Effector memory CD4-positive, alpha-beta T cell (primary cell): ENCODE results near the gene MRPL34.
"Not testable (repeated sequence)": the region's sequence is repeated elsewhere in the genome, so short reads cannot be mapped to it uniquely, and the experiment has no call there.

Experiments used
- DNase-seq, 3 donors: peaks; one replicate each; pipeline ENCODE4 v3.0.0-alpha.2; 2020
- H3K27ac ChIP-seq: 2 replicates; pipeline ENCODE4 v1.7.0; 2013; ENCODE audit warnings: mild to moderate bottlenecking, low read length, moderate library complexity; ENCODE audit not compliant: insufficient read depth, poor library complexity, severe bottlenecking
- H3K27me3 ChIP-seq: replicated peaks from 2 replicates; pipeline ENCODE4 v1.7.0; 2013; ENCODE audit warnings: mild to moderate bottlenecking, low read length; ENCODE audit not compliant: insufficient read depth, control insufficient read depth, poor library complexity, severe bottlenecking
- H3K36me3 ChIP-seq: 2 replicates; pipeline ENCODE4 v1.7.0; 2013; ENCODE audit warnings: mild to moderate bottlenecking, low read length, moderate library complexity; ENCODE audit not compliant: control insufficient read depth, insufficient read depth
- H3K4me1 ChIP-seq: 2 replicates; pipeline ENCODE4 v1.7.0; 2013; ENCODE audit warnings: low read length, mild to moderate bottlenecking; ENCODE audit not compliant: control insufficient read depth, insufficient read depth, poor library complexity, severe bottlenecking
- H3K4me3 ChIP-seq: 2 replicates; pipeline ENCODE4 v1.7.0; 2013; ENCODE audit warnings: low read length, low read depth, mild to moderate bottlenecking; ENCODE audit not compliant: insufficient read depth, poor library complexity, severe bottlenecking
- H3K9me3 ChIP-seq: 2 replicates; pipeline ENCODE4 v1.7.0; 2013; ENCODE audit warnings: mild to moderate bottlenecking, low read length, moderate library complexity; ENCODE audit not compliant: control insufficient read depth

Gene MRPL34

DNA sequence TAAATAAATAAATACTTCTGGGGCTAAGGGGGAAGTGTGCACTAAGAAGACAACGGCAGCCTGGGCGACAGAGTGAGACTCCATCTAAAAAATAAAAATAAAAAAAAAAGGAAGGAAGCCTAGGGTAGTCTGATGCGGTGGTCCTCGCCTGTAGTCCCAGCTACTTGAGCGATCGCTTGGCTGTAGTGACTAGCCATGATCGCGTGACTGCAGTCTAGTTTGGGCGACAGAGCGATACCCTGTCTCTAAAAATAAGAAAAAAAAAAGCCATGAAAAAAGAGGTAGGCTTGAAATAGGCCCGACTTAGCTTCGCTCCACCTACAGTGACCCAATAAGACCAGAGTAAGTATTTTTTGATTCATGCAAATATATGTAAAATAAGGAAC is 39.1 kb upstream of the MRPL34 start:
- no peak for DNase-seq
- no peaks in the 10 kb centered on the region for H3K27me3 ChIP-seq
- H3K36me3 ChIP-seq: peaks cover 12% of the 10 kb centered on the region
- H3K4me1 ChIP-seq: peaks cover 9% of the 10 kb centered on the region
- H3K4me3 ChIP-seq: no peak overlapping the region
- H3K9me3 ChIP-seq: no peaks in the 10 kb centered on the region
- H3K27ac ChIP-seq: no peak overlapping the region

DNA sequence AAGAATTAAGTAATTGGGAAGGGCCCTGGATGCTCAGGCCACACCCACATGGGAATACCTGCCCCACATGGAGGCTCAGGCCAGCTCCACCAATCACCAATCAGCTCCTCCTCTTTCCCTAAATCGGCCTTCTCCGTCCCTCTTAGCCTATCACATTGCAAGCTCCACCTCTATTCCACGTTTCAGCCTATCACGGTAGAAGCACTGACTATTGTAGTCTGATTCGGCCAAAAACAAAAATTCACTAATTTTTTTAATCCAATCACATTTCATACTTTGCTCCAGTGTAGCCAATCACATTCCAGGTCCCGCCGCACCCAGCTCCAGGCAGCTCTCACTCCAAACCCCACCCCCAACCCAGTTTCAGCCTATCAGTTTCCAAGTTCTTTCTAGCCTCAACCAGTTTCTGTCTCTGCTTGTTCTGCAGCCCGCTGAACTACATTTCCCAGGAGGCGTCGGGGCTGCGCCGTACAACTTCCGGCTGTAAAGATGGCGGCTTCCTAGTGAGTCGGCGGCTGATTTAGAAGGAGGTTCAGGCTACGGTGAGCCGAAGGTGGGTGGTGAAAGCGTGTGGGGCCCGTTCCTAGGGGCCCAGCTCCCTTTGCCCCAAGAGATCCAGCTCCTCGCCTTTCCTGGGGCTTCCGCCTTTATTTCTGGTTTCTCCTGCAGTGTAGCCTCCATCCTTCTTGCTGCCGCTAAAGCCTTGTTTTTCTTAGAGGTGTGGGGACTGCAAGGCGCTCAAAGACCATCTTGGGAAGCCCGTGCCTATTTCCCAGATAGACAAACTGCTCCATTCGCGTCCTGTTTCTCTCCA is 38.5 kb upstream of the MRPL34 start, which contains the start of gene BABAM1:
Gene BABAM1 (plus strand): TSS at position 469 of the 814 bp plus-strand sequence. CDS start 1,364 bp downstream, outside the sequence.
- Histone ChIP-seq H3K4me1 (peaks cover 9% of the 10 kb centered on the region), H3K27me3 (no peaks in the 10 kb centered on the region), H3K36me3 (peaks cover 16% of the 10 kb centered on the region), H3K4me3 (peak within 1 kb of the TSS; percentile 76), H3K9me3 (no peaks in the 10 kb centered on the region), H3K27ac (peak within 1 kb of the TSS; percentile 69)
- DNase-seq: peak; percentile 89 to 94 (median 93)

DNA sequence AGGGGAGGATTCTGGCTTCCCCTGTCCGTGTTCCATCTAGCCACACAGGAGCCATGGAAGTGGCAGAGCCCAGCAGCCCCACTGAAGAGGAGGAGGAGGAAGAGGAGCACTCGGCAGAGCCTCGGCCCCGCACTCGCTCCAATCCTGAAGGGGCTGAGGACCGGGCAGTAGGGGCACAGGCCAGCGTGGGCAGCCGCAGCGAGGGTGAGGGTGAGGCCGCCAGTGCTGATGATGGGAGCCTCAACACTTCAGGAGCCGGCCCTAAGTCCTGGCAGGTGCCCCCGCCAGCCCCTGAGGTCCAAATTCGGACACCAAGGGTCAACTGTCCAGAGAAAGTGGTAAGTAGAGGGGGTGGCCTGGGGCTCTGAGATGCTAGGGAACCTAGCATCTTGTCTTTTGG is 36.9 kb upstream of the MRPL34 start:
- DNase-seq: no peak
- H3K4me3 ChIP-seq: no peak overlapping the region
- H3K27ac ChIP-seq: no peak overlapping the region
- H3K36me3 ChIP-seq: peaks cover 25% of the 10 kb centered on the region
- peaks cover 9% of the 10 kb centered on the region for H3K4me1 ChIP-seq
- no peaks in the 10 kb centered on the region for H3K9me3 ChIP-seq
- no peaks in the 10 kb centered on the region for H3K27me3 ChIP-seq

DNA sequence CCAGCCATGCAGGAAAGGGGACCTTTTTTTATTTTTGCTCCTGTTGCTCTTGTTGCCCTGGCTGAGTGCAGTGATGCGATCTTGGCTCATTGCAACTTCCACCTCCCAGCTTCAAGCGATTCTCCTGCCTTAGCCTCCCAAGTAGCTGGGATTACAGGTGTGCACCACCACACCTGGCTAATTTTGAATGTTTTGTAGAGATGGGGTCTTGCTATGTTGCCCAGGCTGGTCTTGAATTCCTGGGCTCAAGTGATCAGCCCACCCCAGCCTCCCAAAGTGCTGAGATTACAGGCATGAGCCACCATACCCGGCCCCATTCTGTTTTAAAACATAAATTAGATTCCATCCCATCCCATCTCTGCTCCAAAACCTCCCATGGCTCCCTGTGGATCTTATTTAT is 30.8 kb upstream of the MRPL34 start:
- not testable (repeated sequence) for H3K4me1 ChIP-seq, H3K9me3 ChIP-seq, H3K27ac ChIP-seq, DNase-seq, H3K27me3 ChIP-seq, H3K4me3 ChIP-seq
- peaks cover 63% of the 10 kb centered on the region for H3K36me3 ChIP-seq

DNA sequence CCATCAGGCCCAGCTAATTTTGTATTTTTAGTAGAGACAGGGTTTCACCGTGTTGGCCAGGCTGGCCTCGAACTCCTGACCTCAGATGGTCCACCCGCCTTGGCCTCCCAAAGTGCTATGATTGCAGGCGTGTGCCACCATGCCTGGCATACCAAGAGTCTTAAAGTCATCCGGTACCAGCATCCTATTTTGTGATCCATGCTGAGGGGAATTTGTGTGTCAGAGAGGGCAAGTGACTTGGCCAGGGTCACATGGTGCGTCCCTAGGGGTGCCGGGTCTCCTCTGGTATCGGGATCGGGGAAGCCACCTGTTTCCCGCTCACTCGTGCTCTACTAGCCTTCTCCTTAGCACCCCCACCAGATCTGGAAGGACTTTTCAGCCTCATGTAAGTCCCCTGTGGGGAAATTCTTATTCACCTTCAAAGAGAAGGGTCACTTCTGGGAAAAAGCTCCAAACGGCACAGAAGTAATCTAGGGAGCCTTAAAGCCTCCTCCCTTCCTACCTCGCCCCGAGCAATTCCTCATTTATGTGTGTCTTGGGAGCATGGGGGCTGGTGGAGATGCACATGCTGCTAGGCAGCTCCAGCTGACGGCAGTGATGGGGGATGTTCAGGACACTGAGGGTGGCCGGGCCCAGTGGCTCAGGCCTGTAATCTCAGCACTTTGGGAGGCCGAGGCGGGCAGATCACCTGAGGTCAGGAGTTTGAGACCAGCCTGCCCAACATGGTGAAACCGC is 30.1 kb upstream of the MRPL34 start:
- Histone ChIP-seq H3K27ac (no peak overlapping the region), H3K4me1 (no peaks in the 10 kb centered on the region), H3K9me3 (no peaks in the 10 kb centered on the region), H3K27me3 (no peaks in the 10 kb centered on the region), H3K4me3 (no peak overlapping the region), H3K36me3 (peaks cover 58% of the 10 kb centered on the region)
- DNase-seq: no peak

DNA sequence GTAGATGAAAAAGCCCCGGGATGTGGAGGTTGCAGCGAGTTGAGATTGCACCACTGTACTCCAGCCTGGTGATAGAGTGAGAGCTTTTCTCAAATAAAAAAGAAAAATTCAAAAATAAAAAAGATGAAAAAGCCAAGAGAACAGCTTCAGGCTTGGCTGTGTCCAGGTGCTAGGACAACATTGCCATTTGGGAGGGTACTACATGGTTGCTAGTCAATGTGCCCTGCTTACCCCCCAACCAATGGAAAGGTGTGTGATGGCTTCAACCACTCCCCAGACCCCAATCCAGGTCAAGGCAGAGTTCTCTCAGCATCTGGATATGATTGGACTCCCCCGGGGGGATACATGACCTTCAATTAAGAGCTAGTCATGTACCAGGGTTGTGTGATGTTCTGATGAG is 26.2 kb upstream of the MRPL34 start:
- Histone ChIP-seq H3K4me1 (peaks cover 17% of the 10 kb centered on the region), H3K9me3 (no peaks in the 10 kb centered on the region), H3K4me3 (no peak overlapping the region), H3K27ac (no peak overlapping the region), H3K27me3 (peaks cover 4% of the 10 kb centered on the region), H3K36me3 (peaks cover 31% of the 10 kb centered on the region)
- DNase-seq: no peak

DNA sequence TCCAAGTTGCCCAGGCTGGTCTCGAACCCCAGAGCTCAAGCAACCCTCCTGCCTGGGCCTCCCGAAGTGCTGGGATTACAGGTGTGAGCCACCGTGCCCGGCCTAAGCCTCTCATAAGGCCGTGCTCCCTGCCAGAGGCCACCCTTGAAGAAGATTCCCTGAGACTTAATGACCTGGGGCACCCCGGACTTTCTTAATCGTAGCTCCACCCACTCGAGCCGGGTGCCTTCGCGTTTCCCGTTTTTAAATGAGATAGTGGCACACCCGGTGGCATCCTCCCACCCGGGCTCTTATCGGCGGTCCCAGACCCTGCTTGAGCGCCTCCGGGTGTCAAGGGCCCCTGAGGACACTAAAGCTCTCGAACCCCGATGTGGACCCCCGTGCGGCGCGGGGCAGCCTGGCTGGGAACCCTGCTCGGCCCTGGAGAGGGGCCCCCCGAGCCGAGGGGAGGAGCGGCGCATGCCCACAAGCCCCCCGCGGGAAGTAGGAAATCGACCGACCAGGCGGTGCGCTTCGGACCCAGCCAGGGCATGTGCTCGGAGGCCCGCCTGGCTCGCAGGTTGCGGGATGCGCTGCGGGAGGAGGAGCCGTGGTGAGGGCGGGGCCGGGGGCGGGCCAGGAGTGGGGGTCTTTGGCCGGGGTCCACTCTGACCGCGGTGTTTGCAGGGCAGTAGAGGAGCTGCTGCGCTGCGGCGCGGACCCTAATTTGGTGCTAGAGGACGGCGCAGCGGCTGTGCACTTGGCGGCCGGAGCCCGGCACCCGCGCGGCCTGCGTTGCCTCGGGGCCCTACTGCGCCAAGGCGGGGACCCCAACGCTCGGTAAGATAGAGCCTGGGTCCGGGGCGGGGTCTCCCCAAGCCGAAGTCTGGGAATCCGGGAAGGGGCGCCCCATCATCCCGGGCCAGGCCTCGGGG is 24.0 kb upstream of the MRPL34 start, which contains the start of gene ANKLE1:
Gene ANKLE1 (plus strand): TSS at position 511 of the 914 bp plus-strand sequence. CDS start 20 bp downstream, at position 531.
- H3K9me3 ChIP-seq: no peaks in the 10 kb centered on the region
- H3K4me3 ChIP-seq: peak within 1 kb of the TSS; percentile 45
- no peak within 1 kb of the TSS for H3K27ac ChIP-seq
- no peak for DNase-seq
- H3K4me1 ChIP-seq: peaks cover 17% of the 10 kb centered on the region
- H3K27me3 ChIP-seq: peaks cover 4% of the 10 kb centered on the region
- H3K36me3 ChIP-seq: peaks cover 11% of the 10 kb centered on the region

DNA sequence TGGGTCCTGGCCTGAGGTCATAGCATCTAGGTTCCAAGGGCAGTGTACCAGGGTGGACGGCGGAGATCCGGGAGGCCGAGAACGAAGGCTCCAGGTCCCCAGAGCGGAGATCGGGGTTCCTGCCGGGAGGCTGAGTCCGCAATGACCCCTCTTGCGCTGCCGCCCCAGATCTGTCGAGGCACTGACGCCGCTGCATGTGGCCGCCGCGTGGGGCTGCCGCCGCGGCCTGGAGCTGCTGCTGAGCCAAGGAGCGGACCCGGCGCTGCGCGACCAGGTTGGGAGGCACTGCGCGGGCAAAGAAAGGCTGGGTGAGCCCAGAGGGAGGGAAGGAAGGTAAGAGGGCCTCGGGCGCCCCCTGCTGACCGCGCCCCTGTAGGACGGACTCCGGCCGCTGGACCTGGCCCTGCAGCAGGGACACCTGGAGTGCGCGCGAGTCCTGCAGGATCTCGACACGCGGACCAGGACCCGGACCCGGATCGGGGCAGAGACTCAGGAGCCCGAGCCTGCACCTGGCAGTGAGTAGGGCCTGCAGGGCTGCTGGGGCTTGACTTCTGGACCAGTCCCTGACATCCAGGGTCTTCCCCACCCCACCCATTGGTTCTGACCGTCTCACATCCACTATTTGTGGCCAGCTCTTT is 23.1 kb upstream of the MRPL34 start:
- peak; percentile 52 to 68 (median 61) for DNase-seq
- peaks cover 17% of the 10 kb centered on the region for H3K4me1 ChIP-seq
- H3K27ac ChIP-seq: no peak overlapping the region
- peaks cover 4% of the 10 kb centered on the region for H3K27me3 ChIP-seq
- H3K36me3 ChIP-seq: peaks cover 1% of the 10 kb centered on the region
- H3K4me3 ChIP-seq: peak overlapping the region; percentile 45
- H3K9me3 ChIP-seq: no peaks in the 10 kb centered on the region

DNA sequence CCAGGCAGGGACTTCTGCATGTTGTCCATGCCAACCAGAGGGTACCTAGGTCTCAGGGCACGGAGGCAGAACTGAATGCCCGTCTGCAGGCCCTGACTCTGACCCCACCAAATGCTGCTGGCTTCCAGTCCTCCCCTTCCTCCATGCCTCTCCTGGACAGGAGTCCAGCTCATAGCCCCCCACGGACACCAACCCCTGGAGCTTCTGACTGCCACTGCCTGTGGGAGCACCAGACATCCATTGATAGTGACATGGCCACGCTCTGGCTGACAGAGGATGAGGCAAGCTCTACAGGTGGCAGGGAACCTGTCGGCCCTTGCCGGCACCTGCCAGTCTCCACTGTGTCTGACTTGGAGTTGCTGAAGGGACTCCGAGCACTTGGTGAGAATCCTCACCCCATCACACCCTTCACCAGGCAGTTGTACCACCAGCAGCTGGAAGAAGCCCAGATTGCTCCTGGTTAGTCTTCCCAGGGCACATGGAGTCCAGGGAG is 22.1 kb upstream of the MRPL34 start:
- no peak overlapping the region for H3K27ac ChIP-seq
- peaks cover 4% of the 10 kb centered on the region for H3K27me3 ChIP-seq
- DNase-seq: no peak
- peaks cover 17% of the 10 kb centered on the region for H3K4me1 ChIP-seq
- no peaks in the 10 kb centered on the region for H3K36me3 ChIP-seq
- no peak overlapping the region for H3K4me3 ChIP-seq
- H3K9me3 ChIP-seq: no peaks in the 10 kb centered on the region
